ENCODE results near the gene HECW1.
"Not testable (repeated sequence)": the region's sequence is repeated elsewhere in the genome, so short reads cannot be mapped to it uniquely, and the experiment has no call there.

The HECW1 gene

DNA sequence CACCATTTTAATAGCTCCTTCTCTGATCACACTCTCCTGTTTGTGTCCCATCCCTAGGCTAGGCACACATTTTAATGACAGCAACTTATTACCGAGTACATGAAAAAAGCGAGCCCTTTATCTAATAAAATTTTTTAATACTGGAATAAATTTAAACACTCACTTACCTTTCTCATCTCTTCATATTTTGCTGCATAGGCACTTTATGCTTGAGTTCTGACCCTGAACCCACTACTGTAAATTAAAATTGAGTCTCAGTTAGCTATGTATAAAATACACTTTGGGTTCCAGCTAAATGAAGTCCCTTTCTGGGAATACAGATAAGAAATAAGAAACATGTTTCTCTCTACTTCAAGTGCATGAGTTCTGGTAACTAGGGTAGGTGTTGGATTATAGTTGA lies 104.6 kb downstream of the HECW1 start:
- TF ChIP-seq, protein P1, sequence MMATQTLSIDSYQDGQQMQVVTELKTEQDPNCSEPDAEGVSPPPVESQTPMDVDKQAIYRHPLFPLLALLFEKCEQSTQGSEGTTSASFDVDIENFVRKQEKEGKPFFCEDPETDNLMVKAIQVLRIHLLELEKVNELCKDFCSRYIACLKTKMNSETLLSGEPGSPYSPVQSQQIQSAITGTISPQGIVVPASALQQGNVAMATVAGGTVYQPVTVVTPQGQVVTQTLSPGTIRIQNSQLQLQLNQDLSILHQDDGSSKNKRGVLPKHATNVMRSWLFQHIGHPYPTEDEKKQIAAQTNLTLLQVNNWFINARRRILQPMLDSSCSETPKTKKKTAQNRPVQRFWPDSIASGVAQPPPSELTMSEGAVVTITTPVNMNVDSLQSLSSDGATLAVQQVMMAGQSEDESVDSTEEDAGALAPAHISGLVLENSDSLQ (IDR thresholded peaks at IDR 0.05): no peak
- TF ChIP-seq BHLHE40 (IDR thresholded peaks at IDR 0.05; ENCODE audit: borderline replicate concordance) (no peak), ARNT (IDR thresholded peaks at IDR 0.05) (no peak), TARDBP (IDR thresholded peaks at IDR 0.05) (no peak), FOXA1 (IDR thresholded peaks at IDR 0.05) (no peak), CTBP1 (IDR thresholded peaks at IDR 0.05; ENCODE audit: borderline replicate concordance) (no peak), HDGF (IDR thresholded peaks at IDR 0.05; ENCODE audit: borderline replicate concordance) (no peak), ZNF384 (IDR thresholded peaks at IDR 0.05) (no peak), SP1 (IDR thresholded peaks at IDR 0.05) (no peak), SUZ12 (IDR thresholded peaks at IDR 0.05) (no peak), FOXM1 (IDR thresholded peaks at IDR 0.05; ENCODE audit: borderline replicate concordance) (no peak), FOXK2 (IDR thresholded peaks at IDR 0.05) (no peak), L3MBTL2 (conservative IDR thresholded peaks at IDR 0.05) (no peak), NFRKB (IDR thresholded peaks at IDR 0.05) (no peak), LEF1 (IDR thresholded peaks at IDR 0.05; ENCODE audit: borderline replicate concordance) (no peak), ELF4 (IDR thresholded peaks at IDR 0.05) (no peak)
- POLR2A ChIA-PET: no interaction called here
- no peak for DNase-seq (ENCODE audit: extremely low spot score)
- CTCF ChIA-PET: no interaction called here

DNA sequence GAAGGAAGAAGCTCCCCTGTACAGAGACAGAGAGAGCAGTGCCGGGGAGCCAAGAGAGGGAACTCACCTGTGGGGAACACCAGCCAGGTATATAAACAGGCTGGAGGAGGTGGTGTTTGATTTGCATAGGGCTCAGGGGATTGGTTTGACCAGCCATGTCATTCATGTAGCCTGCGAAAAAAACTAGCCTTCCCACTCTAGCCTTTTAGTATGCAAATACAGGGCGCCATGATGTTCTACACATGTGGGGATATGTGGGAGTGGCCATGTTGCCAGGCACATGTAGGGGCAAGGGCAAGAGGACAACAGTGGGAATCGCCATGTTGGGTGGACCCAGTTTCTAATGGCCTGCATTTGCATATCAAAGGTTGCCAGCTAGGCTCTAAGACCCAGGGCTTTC lies 106.5 kb downstream of the HECW1 start:
- CTCF ChIA-PET; DNase-seq (ENCODE audit: extremely low spot score); POLR2A ChIA-PET: not testable (repeated sequence)

DNA sequence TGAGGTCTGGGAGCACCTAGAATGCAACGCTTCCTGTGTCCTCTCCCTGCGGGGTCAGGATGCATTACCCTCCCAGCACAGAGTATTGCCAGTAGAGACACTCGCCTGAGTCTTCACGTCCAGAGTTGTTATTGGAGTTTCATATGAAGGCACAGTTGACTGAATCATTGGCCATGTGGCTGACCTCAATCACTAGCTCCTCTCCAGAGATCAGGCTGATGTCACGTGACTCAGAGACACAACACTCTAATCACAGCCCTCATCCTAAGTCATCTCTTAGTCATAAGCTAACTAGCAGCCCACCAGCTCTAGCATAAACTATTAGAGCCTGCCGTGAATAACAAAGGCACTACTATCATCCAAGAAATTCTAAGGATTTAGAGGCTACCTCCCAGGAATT lies 107.8 kb downstream of the HECW1 start:
- no peak for DNase-seq (ENCODE audit: extremely low spot score)
- POLR2A ChIA-PET: no interaction called here
- TF ChIP-seq TARDBP (IDR thresholded peaks at IDR 0.05) (no peak), FOXK2 (IDR thresholded peaks at IDR 0.05) (no peak), ELF4 (IDR thresholded peaks at IDR 0.05) (no peak), HDGF (IDR thresholded peaks at IDR 0.05; ENCODE audit: borderline replicate concordance) (no peak), SP1 (IDR thresholded peaks at IDR 0.05) (no peak), FOXA1 (IDR thresholded peaks at IDR 0.05) (no peak), L3MBTL2 (conservative IDR thresholded peaks at IDR 0.05) (no peak), CTBP1 (IDR thresholded peaks at IDR 0.05; ENCODE audit: borderline replicate concordance) (no peak), SUZ12 (IDR thresholded peaks at IDR 0.05) (no peak), LEF1 (IDR thresholded peaks at IDR 0.05; ENCODE audit: borderline replicate concordance) (no peak)
- TF ChIP-seq, protein P1 (IDR thresholded peaks at IDR 0.05): no peak
- CTCF ChIA-PET: no interaction called here

DNA sequence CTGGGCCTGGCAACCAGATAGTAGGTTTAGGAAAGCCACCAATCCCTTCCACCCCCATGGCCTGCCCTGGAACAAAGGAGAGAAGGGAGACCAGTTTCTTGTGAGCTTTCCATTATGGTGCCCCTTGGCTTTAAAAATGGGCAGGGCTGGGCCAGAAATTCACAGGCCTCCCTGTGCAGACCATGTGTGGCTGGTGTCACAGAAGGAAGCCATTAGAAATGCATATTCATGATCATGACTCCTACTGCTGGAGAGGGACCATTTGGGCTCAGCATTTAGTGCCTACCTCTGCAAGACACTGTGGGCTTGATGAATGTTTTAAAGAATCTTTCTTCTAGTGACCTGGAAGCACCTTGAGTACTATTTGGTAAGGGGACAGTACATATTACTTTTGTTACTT lies 108.3 kb downstream of the HECW1 start:
- TF ChIP-seq HDGF (IDR thresholded peaks at IDR 0.05; ENCODE audit: borderline replicate concordance) (no peak), ZNF384 (IDR thresholded peaks at IDR 0.05) (no peak), FOXA1 (IDR thresholded peaks at IDR 0.05) (no peak), L3MBTL2 (conservative IDR thresholded peaks at IDR 0.05) (no peak), NFRKB (IDR thresholded peaks at IDR 0.05) (no peak), TARDBP (IDR thresholded peaks at IDR 0.05) (no peak), SP1 (IDR thresholded peaks at IDR 0.05) (no peak), BHLHE40 (IDR thresholded peaks at IDR 0.05; ENCODE audit: borderline replicate concordance) (no peak), FOXM1 (IDR thresholded peaks at IDR 0.05; ENCODE audit: borderline replicate concordance) (no peak), LEF1 (IDR thresholded peaks at IDR 0.05; ENCODE audit: borderline replicate concordance) (no peak), SUZ12 (IDR thresholded peaks at IDR 0.05) (no peak), ELF4 (IDR thresholded peaks at IDR 0.05) (no peak), CTBP1 (IDR thresholded peaks at IDR 0.05; ENCODE audit: borderline replicate concordance) (no peak), ARNT (IDR thresholded peaks at IDR 0.05) (no peak)
- TF ChIP-seq, protein P1 (IDR thresholded peaks at IDR 0.05): no peak
- ChIA-PET CTCF (no interaction called here), POLR2A (no interaction called here)
- no peak for DNase-seq (ENCODE audit: extremely low spot score)

DNA sequence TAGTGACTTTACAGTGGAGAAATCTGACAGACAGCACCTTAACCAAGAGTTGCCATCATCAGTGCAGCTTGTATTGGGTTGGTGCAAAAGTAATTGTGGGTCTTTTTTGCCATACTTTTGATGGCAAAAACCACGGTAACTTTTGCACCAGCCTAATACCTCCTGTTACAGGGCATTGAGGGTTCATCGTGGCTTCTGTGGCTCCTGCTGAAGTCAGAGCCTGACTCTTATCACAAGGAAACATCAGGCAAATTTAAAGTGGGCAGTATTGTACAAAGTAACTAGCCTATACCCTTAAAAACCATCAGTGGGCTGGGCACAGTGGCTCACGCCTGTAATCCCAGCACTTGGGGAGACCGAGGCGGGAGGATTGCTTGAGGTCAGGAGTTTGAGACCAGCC lies 117.4 kb downstream of the HECW1 start:
- CTCF ChIA-PET: no interaction called here
- TF ChIP-seq L3MBTL2 (conservative IDR thresholded peaks at IDR 0.05) (no peak), FOXA1 (IDR thresholded peaks at IDR 0.05) (no peak), SUZ12 (IDR thresholded peaks at IDR 0.05) (no peak), ELF4 (IDR thresholded peaks at IDR 0.05) (no peak), HDGF (IDR thresholded peaks at IDR 0.05; ENCODE audit: borderline replicate concordance) (no peak), FOXM1 (IDR thresholded peaks at IDR 0.05; ENCODE audit: borderline replicate concordance) (no peak), LEF1 (IDR thresholded peaks at IDR 0.05; ENCODE audit: borderline replicate concordance) (no peak), ZNF384 (IDR thresholded peaks at IDR 0.05) (no peak), CTBP1 (IDR thresholded peaks at IDR 0.05; ENCODE audit: borderline replicate concordance) (no peak), SP1 (IDR thresholded peaks at IDR 0.05) (no peak), TARDBP (IDR thresholded peaks at IDR 0.05) (no peak), FOXK2 (IDR thresholded peaks at IDR 0.05) (no peak), ARNT (IDR thresholded peaks at IDR 0.05) (no peak), NFRKB (IDR thresholded peaks at IDR 0.05) (no peak), BHLHE40 (IDR thresholded peaks at IDR 0.05; ENCODE audit: borderline replicate concordance) (no peak)
- TF ChIP-seq, protein P1 (IDR thresholded peaks at IDR 0.05): no peak
- POLR2A ChIA-PET: no interaction called here
- no peak for DNase-seq (ENCODE audit: extremely low spot score)

DNA sequence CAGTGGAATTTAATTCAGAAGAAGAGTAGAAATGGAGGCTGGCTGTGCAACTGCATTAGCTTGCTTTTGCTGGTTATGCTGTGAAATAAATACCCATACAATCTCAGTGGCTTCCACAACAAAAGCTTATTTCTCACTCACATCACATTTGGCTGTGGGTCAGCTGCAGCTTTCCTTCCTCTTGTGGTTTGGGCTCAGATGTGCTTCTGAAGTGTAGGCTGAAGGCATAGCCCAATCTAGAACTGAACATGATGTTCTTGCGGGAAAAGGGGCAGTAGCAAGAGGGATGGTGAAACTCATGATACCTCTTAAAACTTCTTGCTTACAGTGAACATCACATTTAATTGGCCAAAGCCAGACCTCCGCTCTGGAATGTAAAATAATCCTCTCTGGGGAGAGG lies 119.9 kb downstream of the HECW1 start:
- DNase-seq (ENCODE audit: extremely low spot score): no peak
- ChIA-PET CTCF (no interaction called here), POLR2A (no interaction called here)
- TF ChIP-seq SP1 (IDR thresholded peaks at IDR 0.05): no peak

Data from HEK293T (cell line).